Mononuclear cell (primary cell): ENCODE results near the gene PIK3IP1. TPM values are rescaled to one million over a fixed set of nuclear protein-coding genes. Genes with fewer than 3 reads are reported as not detected.
A peak's percentile ranks its signal among the peaks of the same experiment; 100 is the strongest.

Experiments
- H3K27me3 ChIP-seq: 2 replicates; pipeline ENCODE4 v1.6.0; 2011; ENCODE audit warnings: low read length, control low read depth; ENCODE audit not compliant: insufficient read depth
- H3K4me1 ChIP-seq: 2 replicates; pipeline ENCODE4 v1.5.1; 2011; ENCODE audit warnings: mild to moderate bottlenecking, low read length, control low read depth; ENCODE audit not compliant: insufficient read depth
- H3K4me3 ChIP-seq: 2 replicates; pipeline ENCODE4 v1.5.1; 2011; ENCODE audit warnings: mild to moderate bottlenecking, low read length, moderate library complexity
- H3K9me3 ChIP-seq: 2 replicates; pipeline ENCODE4 v1.5.1; 2011; ENCODE audit warnings: low read depth, mild to moderate bottlenecking, control low read depth, low read length
- total RNA-seq: library from RNA; depleted of rRNA; stranded (reverse); fragments of >200 nt; gene quantifications from one replicate; pipeline ENCODE4 v1.2.3, GENCODE V29; 2012

Gene PIK3IP1, protein sequence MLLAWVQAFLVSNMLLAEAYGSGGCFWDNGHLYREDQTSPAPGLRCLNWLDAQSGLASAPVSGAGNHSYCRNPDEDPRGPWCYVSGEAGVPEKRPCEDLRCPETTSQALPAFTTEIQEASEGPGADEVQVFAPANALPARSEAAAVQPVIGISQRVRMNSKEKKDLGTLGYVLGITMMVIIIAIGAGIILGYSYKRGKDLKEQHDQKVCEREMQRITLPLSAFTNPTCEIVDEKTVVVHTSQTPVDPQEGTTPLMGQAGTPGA
- 608 TPM for total RNA-seq

GRCh38 chr22:31292236-31292989 lies at the start of gene PIK3IP1:
Gene PIK3IP1, minus strand, starts transcription at chr22:31292488. Its CDS starts 144 bp downstream, at chr22:31292344.
- H3K9me3 ChIP-seq, result no peaks in the 10 kb centered on the region
- no peaks in the 10 kb centered on the region for H3K27me3 ChIP-seq
- peak within 1 kb of the TSS; percentile 57 for H3K4me3 ChIP-seq
- peaks cover 76% of the 10 kb centered on the region for H3K4me1 ChIP-seq

DNA sequence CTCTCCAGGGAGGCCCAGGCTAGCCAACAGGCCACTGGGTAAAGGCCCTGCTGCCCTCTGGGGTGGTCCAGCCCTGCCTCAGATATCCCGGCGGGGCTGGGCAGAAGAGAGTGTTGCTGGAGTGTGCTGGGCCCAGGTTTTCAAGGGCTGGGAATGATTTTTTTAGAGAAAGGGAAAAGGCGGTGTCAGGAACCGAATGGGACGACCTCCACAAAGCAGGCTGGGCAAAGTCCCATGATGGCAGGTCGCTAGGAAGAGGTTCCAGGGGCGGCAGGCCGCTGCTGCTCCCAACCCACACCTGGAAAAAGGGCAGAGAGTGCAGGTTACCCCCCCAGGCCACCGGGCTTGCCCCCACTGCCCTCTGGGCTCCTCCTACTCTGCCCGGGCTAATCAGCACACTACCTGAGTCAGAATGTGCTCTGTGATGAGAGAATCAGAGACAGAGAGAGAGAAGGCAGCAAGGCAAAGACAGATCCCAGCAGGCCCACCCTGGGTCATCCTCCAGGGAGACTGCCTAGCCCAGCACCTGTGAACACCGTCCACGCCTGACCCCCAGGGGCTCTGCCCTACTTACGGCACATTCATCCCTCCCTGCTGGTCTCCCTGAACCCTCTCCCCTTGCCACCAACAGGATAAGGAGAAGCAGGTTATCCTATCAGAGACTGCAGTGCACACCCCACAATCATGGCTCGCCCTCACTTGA lies 49.2 kb upstream of the PIK3IP1 start:
- no peaks in the 10 kb centered on the region for H3K27me3 ChIP-seq
- no peaks in the 10 kb centered on the region for H3K9me3 ChIP-seq
- peaks cover 43% of the 10 kb centered on the region for H3K4me1 ChIP-seq
- H3K4me3 ChIP-seq, result no peak overlapping the region

DNA sequence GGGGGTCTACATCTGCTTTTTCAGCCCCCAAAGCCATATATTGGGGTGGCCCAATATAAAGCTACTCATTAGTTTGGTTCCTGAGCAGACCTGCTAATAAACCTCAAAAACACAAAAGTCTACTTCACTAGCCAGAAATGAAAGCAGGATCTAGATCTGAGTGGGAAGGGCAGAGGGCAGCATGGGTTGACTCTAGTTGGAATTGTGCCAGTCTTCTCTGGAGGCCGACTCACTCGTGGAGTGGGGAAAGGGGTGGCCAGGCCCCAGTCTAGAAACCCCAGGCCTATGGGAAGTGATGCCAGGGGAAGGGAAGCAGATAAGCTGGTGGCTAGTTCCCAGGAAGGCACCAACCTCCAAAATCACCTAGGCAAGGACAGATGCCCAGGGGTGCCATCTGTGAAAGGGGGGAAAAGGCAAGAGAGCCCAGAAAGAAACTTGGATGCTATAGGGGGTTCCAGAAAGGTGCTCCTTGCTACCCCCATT lies 48.5 kb upstream of the PIK3IP1 start:
- no peaks in the 10 kb centered on the region for H3K9me3 ChIP-seq
- no peak overlapping the region for H3K4me3 ChIP-seq
- peaks cover 43% of the 10 kb centered on the region for H3K4me1 ChIP-seq

GRCh38 chr22:31340360-31340759 lies 48.1 kb upstream of the PIK3IP1 start:
- Histone ChIP-seq H3K4me1 (peaks cover 43% of the 10 kb centered on the region), H3K27me3 (no peaks in the 10 kb centered on the region), H3K9me3 (no peaks in the 10 kb centered on the region)

More for the DNA sequence above, 48.5 kb upstream of the PIK3IP1 start:
- no peaks in the 10 kb centered on the region for H3K27me3 ChIP-seq

GRCh38 chr22:31339148-31339832 lies 47.0 kb upstream of the PIK3IP1 start:
- Histone ChIP-seq H3K4me1 (peaks cover 32% of the 10 kb centered on the region), H3K9me3 (no peaks in the 10 kb centered on the region), H3K4me3 (no peak overlapping the region), H3K27me3 (no peaks in the 10 kb centered on the region)

More at GRCh38 chr22:31340360-31340759, 48.1 kb upstream of the PIK3IP1 start:
- no peak overlapping the region for H3K4me3 ChIP-seq

DNA sequence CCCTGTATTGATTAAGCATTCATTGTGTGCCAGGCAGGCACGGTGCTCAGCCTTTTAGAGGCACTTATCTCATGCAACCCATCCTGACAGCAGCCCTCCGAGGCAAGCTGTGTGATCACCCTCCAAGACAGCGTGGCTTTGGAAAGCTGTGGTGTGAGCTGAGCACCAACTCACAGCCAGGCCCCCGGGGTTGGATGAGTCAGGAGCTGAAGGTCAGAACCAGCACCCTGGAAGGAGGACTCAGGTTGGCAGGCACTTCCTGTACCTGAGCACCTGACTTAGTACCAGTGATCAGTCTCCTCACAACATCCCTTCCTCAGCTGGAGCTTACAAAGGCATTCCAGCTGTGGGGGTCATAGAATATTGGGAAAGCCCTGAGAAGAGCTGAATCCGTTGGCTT lies 44.9 kb upstream of the PIK3IP1 start:
- no peaks in the 10 kb centered on the region for H3K27me3 ChIP-seq
- no peak overlapping the region for H3K4me3 ChIP-seq
- no peaks in the 10 kb centered on the region for H3K9me3 ChIP-seq
- peaks cover 11% of the 10 kb centered on the region for H3K4me1 ChIP-seq

GRCh38 chr22:31334329-31334728 lies 42.0 kb upstream of the PIK3IP1 start:
- Histone ChIP-seq H3K27me3 (no peaks in the 10 kb centered on the region), H3K9me3 (no peaks in the 10 kb centered on the region), H3K4me3 (no peak overlapping the region), H3K4me1 (no peaks in the 10 kb centered on the region)

GRCh38 chr22:31333641-31334040 lies 41.4 kb upstream of the PIK3IP1 start:
- Histone ChIP-seq H3K4me3 (no peak overlapping the region), H3K4me1 (no peaks in the 10 kb centered on the region), H3K9me3 (no peaks in the 10 kb centered on the region), H3K27me3 (no peaks in the 10 kb centered on the region)

DNA sequence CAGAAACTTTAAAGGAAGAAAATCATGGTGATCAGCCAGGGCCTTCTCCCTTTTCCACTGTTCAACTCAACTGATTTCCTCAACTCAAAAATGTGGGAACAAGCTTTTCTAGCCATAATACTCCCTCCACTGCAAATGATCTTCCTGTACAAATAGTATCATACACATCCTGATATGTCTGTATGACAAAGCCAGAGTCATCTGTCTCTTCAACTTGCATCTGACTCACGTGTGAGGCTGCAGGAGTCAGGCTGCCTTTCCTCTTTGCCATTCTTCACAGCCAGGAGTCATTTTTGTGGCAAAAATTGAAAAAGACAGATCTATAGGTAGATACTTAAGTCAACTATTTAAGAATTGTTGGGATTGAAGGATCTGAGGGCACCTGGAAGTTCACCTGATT lies 40.6 kb upstream of the PIK3IP1 start:
- no peak overlapping the region for H3K4me3 ChIP-seq
- no peaks in the 10 kb centered on the region for H3K4me1 ChIP-seq
- H3K27me3 ChIP-seq, result no peaks in the 10 kb centered on the region
- H3K9me3 ChIP-seq, result no peaks in the 10 kb centered on the region

- Histone ChIP-seq H3K4me1 (no peaks in the 10 kb centered on the region), H3K27me3 (no peaks in the 10 kb centered on the region), H3K4me3 (no peak overlapping the region), H3K9me3 (no peaks in the 10 kb centered on the region)
These were observed 39.7 kb upstream of the PIK3IP1 start for GRCh38 chr22:31332010-31332409.

DNA sequence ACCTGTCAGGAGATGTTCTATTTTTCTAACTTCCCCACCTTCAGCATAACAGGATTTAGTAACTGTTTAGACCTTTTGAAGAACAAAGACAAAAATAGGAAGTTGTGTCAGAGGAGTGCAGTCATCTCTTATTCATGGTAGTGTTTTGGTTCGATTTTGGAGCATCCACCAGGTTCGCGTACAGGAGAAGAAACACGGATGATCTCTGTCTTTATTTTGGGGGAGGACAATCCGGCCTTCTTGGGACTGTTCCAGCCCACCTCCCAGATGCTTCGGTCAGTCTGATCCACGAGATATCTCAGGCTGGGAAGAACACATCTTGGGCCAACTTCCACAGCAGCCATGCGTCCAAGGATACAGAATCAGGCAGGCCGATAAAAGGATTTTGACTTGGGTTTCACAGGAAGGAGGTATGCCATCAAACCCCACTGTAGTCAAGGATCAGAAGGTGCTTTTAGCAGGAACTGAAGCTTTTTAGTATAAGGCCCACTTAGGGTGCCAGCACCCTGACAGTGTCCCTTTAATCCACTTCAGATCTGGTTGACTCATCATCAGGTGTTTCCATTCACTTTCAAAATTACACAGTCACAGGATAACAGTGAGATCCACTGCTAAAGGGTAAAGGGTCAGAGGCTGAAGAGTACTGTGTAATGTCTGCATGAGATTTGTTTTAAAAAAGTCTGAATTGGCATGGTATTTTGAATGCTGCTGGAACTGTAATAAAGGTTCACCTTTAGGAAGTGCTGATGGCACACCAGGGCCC lies 37.3 kb upstream of the PIK3IP1 start:
- Histone ChIP-seq H3K9me3 (no peaks in the 10 kb centered on the region), H3K4me3 (no peak overlapping the region), H3K27me3 (no peaks in the 10 kb centered on the region), H3K4me1 (no peaks in the 10 kb centered on the region)

DNA sequence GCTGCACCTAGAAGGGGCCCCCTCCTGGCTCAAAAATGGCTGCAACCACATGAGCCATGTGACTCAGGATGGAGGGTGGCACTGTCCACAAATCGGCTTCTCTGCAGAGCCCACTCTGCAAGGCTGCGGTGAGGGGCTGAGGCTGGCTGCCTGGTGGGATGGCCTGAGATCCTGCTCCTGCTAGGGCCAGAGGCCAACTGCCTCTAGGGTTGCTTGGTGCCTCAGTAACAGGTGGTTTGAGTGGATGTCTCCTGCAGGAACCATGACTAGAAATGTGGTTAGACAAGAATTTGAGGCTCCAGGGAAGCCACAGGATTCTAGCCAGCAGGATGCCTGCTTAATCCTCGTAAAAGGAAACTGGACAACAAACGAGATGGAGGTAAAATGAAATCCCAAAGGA lies 36.7 kb upstream of the PIK3IP1 start:
- H3K4me1 ChIP-seq, result no peaks in the 10 kb centered on the region
- no peaks in the 10 kb centered on the region for H3K27me3 ChIP-seq
- no peak overlapping the region for H3K4me3 ChIP-seq
- H3K9me3 ChIP-seq, result no peaks in the 10 kb centered on the region

GRCh38 chr22:31328544-31328960 lies 36.3 kb upstream of the PIK3IP1 start:
- Histone ChIP-seq H3K9me3 (no peaks in the 10 kb centered on the region), H3K27me3 (no peaks in the 10 kb centered on the region), H3K4me3 (no peak overlapping the region), H3K4me1 (no peaks in the 10 kb centered on the region)

DNA sequence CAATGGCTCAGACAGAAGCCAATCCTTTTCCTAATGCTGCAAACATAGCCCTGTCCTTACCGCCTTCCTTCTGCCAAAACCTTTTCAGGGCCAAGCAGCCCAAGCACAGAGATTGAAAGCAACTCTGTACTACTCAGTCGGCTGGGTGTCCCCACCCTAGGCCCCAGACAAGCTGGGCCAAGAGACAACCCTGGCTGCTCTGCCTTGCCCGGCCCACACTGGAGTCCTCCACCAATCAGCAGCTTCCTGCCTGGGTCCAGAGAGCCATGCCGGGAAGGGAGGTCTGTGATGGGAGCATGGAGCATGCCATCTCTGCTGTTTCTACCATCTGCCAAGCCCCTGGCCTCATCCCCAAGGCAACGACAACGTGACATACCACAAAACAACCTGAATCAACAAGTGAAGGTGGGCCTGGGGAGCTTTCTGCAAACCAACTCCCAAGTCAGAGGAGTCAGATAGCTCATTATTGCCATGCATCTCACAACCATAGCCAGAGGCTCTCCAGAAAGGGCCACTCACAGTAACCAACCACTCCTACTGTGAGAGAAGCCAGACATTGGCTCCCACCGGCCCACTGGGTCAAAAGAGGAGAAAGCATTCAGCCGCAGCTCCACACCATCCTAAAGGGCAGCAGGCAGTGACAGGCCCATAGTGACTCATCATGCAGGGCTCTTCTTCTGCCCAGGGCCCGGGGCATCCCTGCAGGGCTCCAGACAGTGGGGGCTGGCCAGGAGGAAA lies 35.7 kb upstream of the PIK3IP1 start:
- Histone ChIP-seq H3K4me3 (no peak overlapping the region), H3K4me1 (no peaks in the 10 kb centered on the region), H3K9me3 (no peaks in the 10 kb centered on the region), H3K27me3 (no peaks in the 10 kb centered on the region)
